Measurements from ENCODE around the gene TAOK1.
"Not testable (repeated sequence)": the region's sequence is repeated elsewhere in the genome, so short reads cannot be mapped to it uniquely, and the experiment has no call there.

The TAOK1 gene

GRCh38 chr17:29449865-29450671 is 59.9 kb downstream of the TAOK1 start:
- no peak for DNase-seq

GRCh38 chr17:29451121-29451742 is 61.1 kb downstream of the TAOK1 start:
- DNase-seq = no peak

- DNase-seq = no peak
Measured at GRCh38 chr17:29458066-29458465, 67.9 kb downstream of the TAOK1 start.

- DNase-seq = no peak
Measured at GRCh38 chr17:29461483-29462206, 71.5 kb downstream of the TAOK1 start.

- DNase-seq = no peak
Measured at GRCh38 chr17:29469276-29469675, 79.1 kb downstream of the TAOK1 start.

- not testable (repeated sequence) for DNase-seq
Measured at GRCh38 chr17:29473437-29473836, 83.3 kb downstream of the TAOK1 start.

GRCh38 chr17:29474297-29474696 is 84.1 kb downstream of the TAOK1 start:
- DNase-seq = no peak

- DNase-seq = no peak
Measured at GRCh38 chr17:29475891-29476290, 85.7 kb downstream of the TAOK1 start.

- not testable (repeated sequence) for DNase-seq
Measured at GRCh38 chr17:29480249-29480928, 90.2 kb downstream of the TAOK1 start.

- no peak for DNase-seq
Measured at GRCh38 chr17:29483503-29483902, 93.3 kb downstream of the TAOK1 start.

- no peak for DNase-seq
Measured at GRCh38 chr17:29495011-29495410, 104.8 kb downstream of the TAOK1 start.

GRCh38 chr17:29504711-29505110 is 114.5 kb downstream of the TAOK1 start:
- no peak for DNase-seq

GRCh38 chr17:29505836-29506235 is 115.7 kb downstream of the TAOK1 start:
- no peak for DNase-seq

- DNase-seq = no peak
Measured at GRCh38 chr17:29510953-29511352, 120.8 kb downstream of the TAOK1 start.

- DNase-seq = no peak
Measured at GRCh38 chr17:29514792-29515191, 124.6 kb downstream of the TAOK1 start.

- no peak for DNase-seq
Measured at GRCh38 chr17:29518359-29518758, 128.2 kb downstream of the TAOK1 start.

GRCh38 chr17:29524692-29525091 is 134.5 kb downstream of the TAOK1 start:
- DNase-seq = no peak

GRCh38 chr17:29526322-29526721 is 136.2 kb downstream of the TAOK1 start:
- no peak for DNase-seq

GRCh38 chr17:29533976-29534375 is 143.8 kb downstream of the TAOK1 start:
- DNase-seq = no peak

GRCh38 chr17:29544066-29544465 is 153.9 kb downstream of the TAOK1 start:
- no peak for DNase-seq

- no peak for DNase-seq
Measured at GRCh38 chr17:29546085-29546484, 155.9 kb downstream of the TAOK1 start.

- no peak for DNase-seq
Measured at GRCh38 chr17:29546830-29547229, 156.7 kb downstream of the TAOK1 start.
